NB4 (cell line): ENCODE data around the gene PIK3C2G.

Source experiments
- CTCF ChIP-seq: IDR thresholded peaks from one replicate; pipeline ENCODE4 v1.5.1; 2012; ENCODE audit warnings: low read depth, low read length
- POLR2A ChIP-seq: IDR thresholded peaks from 2 replicates; pipeline ENCODE4 v1.6.1; 2011; ENCODE audit warnings: mild to moderate bottlenecking; ENCODE audit not compliant: insufficient read length; ENCODE audit errors: extremely low read depth

DNA sequence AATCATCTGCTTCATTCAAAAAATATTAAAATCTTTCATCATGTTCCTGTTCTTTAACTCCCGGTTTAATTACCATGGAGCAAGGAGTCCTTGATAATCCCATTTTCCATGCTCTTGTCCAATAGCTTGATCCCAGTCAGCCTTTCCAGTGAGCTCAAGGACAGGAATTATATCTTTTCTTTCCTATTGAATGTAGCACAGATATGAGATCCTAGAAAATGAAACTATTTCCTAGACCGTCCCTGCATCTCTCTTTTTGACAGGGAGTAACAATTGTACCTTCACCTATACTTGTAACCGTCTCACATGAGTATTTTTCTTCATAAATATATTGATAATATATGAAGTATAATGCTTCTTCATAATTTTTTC, 35.6 kb downstream of the PIK3C2G start:
- TF ChIP-seq CTCF (no peak), POLR2A (no peak)
